Testis (tissue), 3 donors: ENCODE results near the gene MBLAC2. TPM values are rescaled to one million over a fixed set of nuclear protein-coding genes. Genes with fewer than 3 reads are reported as not detected.

ENCODE experiments used
- DNase-seq: peaks from one replicate; pipeline ENCODE4 v3.0.0-alpha.2; 2019
- H3K27ac ChIP-seq, 2 donors: fragments of 200-600 bp; sonication (generic); one replicate each; pipeline ENCODE4 v1.5.1; 2019
- H3K27me3 ChIP-seq: fragments of 200-600 bp; sonication (generic); one replicate; pipeline ENCODE4 v1.5.1; 2019
- H3K36me3 ChIP-seq: fragments of 200-600 bp; sonication (generic); one replicate; pipeline ENCODE4 v1.5.1; 2017; ENCODE audit warnings: low read depth; ENCODE audit errors: missing control alignments
- H3K4me1 ChIP-seq: fragments of 200-600 bp; sonication (generic); one replicate; pipeline ENCODE4 v1.5.1; 2019
- H3K4me3 ChIP-seq, 2 donors: fragments of 200-600 bp; sonication (generic); one replicate each; pipeline ENCODE4 v1.5.1; 2017 to 2019
- H3K9me3 ChIP-seq: fragments of 200-600 bp; sonication (generic); one replicate; pipeline ENCODE4 v1.5.1; 2017
- CTCF ChIP-seq, 3 experiments: fragments of 450-650 bp in 2 of 3; fragments of 200-600 bp in 1 of 3; sonication (generic) in 1 of 3; IDR thresholded peaks; one replicate each; pipeline ENCODE4 v1.5.1; 2016 to 2019; ENCODE audit warnings: antibody characterized with exemption in 3 of 3, mild to moderate bottlenecking in 2 of 3, moderate library complexity in 1 of 3
- POLR2A ChIP-seq: fragments of 450-650 bp; IDR thresholded peaks from one replicate; pipeline ENCODE4 v1.6.1; 2017; ENCODE audit warnings: antibody characterized with exemption, mild to moderate bottlenecking, moderate library complexity
- WGBS, 2 donors: methylation state at CpG; one replicate each; pipeline ENCODE4 v1.1.5; 2018; 5-methylcytosine and 5-hydroxymethylcytosine counted together
- intact Hi-C: fragments of 100-400 bp; cut with DNase I; formaldehyde crosslinking; loops from one replicate; pipeline ENCODE4 v1.15.1; 2023; ENCODE audit warnings: low total_unique reads
- polyA plus RNA-seq: library from polyadenylated mRNA; stranded (reverse); fragments of 350-450 nt; fragmentation: Illumina TruSeq; extraction: RNeasy Lipid Tissue Mini Kit (QIAGEN cat#74804); gene quantifications from one replicate; pipeline ENCODE4 v1.2.3, GENCODE V29; 2014; ENCODE audit warnings: low read depth, low replicate concordance; ENCODE audit not compliant: insufficient read depth
- total RNA-seq, 2 donors: library from RNA; depleted of rRNA; stranded (reverse); fragments of >200 nt; gene quantifications; one replicate each; pipeline ENCODE4 v1.2.3, GENCODE V29; 2016

MBLAC2 gene
- total and polyA plus RNA-seq, 3 donors from 2014 or later: 4.9 to 10.2 (median 10.0) TPM

- intact Hi-C loops: no loop called here
Measured at GRCh38 chr5:90488791-90489190, 14.2 kb upstream of the MBLAC2 start.

GRCh38 chr5:90484540-90484939 is 10.0 kb upstream of the MBLAC2 start:
- 61 to 62% methylated on average over 3 of the region's 3 CpGs for WGBS, 2 donors
- intact Hi-C loops: no loop called here
- no peak for TF ChIP-seq CTCF (IDR thresholded peaks at IDR 0.05)
- no peak for TF ChIP-seq POLR2A

More at GRCh38 chr5:90488791-90489190, 14.2 kb upstream of the MBLAC2 start:
- no peaks in the 10 kb centered on the region for H3K27me3 ChIP-seq
- TF ChIP-seq POLR2A: no peak
- TF ChIP-seq CTCF (IDR thresholded peaks at IDR 0.05): no peak
- no peak overlapping the region for H3K4me3 ChIP-seq
- 82 to 84% methylated on average over 2 of the region's 2 CpGs for WGBS, 2 donors
- no peaks in the 10 kb centered on the region for H3K36me3 ChIP-seq
- no peak overlapping the region for H3K27ac ChIP-seq
- no peaks in the 10 kb centered on the region for H3K9me3 ChIP-seq
- H3K4me1 ChIP-seq: no peaks in the 10 kb centered on the region
- no peak for DNase-seq

GRCh38 chr5:90483206-90483605 is 8.6 kb upstream of the MBLAC2 start:
- H3K27ac ChIP-seq: no peak overlapping the region
- intact Hi-C loops: no loop called here
- H3K4me3 ChIP-seq: no peak overlapping the region
- DNase-seq: no peak
- no peaks in the 10 kb centered on the region for H3K36me3 ChIP-seq
- TF ChIP-seq POLR2A (no peak), CTCF (IDR thresholded peaks at IDR 0.05) (no peak)
- no peaks in the 10 kb centered on the region for H3K9me3 ChIP-seq
- no peaks in the 10 kb centered on the region for H3K27me3 ChIP-seq
- WGBS, 2 donors: 89 to 90% methylated on average over 8 of the region's 8 CpGs
- no peaks in the 10 kb centered on the region for H3K4me1 ChIP-seq

More at GRCh38 chr5:90484540-90484939, 10.0 kb upstream of the MBLAC2 start:
- Histone ChIP-seq H3K27me3 (no peaks in the 10 kb centered on the region), H3K9me3 (no peaks in the 10 kb centered on the region), H3K4me3 (no peak overlapping the region), H3K36me3 (no peaks in the 10 kb centered on the region), H3K27ac (no peak overlapping the region), H3K4me1 (no peaks in the 10 kb centered on the region)
- DNase-seq: no peak

- TF ChIP-seq POLR2A: no peak
- TF ChIP-seq CTCF (IDR thresholded peaks at IDR 0.05): no peak
- 94% methylated on average over 1 of the region's 1 CpG for WGBS, 2 donors
- H3K4me3 ChIP-seq: no peak overlapping the region
- no peaks in the 10 kb centered on the region for H3K4me1 ChIP-seq
- H3K27me3 ChIP-seq: no peaks in the 10 kb centered on the region
- intact Hi-C loops: no loop called here
- no peak overlapping the region for H3K27ac ChIP-seq
- H3K9me3 ChIP-seq: no peaks in the 10 kb centered on the region
- H3K36me3 ChIP-seq: no peaks in the 10 kb centered on the region
- DNase-seq: no peak
Measured at GRCh38 chr5:90480699-90481098, 6.1 kb upstream of the MBLAC2 start.

- DNase-seq: no peak
- TF ChIP-seq POLR2A: no peak
- no peak for TF ChIP-seq CTCF (IDR thresholded peaks at IDR 0.05)
- Histone ChIP-seq H3K4me1 (no peaks in the 10 kb centered on the region), H3K27ac (no peak overlapping the region), H3K4me3 (no peak overlapping the region), H3K27me3 (no peaks in the 10 kb centered on the region), H3K9me3 (no peaks in the 10 kb centered on the region), H3K36me3 (no peaks in the 10 kb centered on the region)
- intact Hi-C loops: no loop called here
Measured at GRCh38 chr5:90479611-90480385, 5.2 kb upstream of the MBLAC2 start.
